Esophagus squamous epithelium (tissue), 5 donors: ENCODE data around the gene INTS15. TPM values are rescaled to one million over a fixed set of nuclear protein-coding genes. Genes with fewer than 3 reads are reported as not detected.

ENCODE experiments used
- DNase-seq: peaks from one replicate; lab custom pipeline; 2025; lab: John Stamatoyannopoulos, UW
- H3K27ac ChIP-seq, 4 donors: fragments of 200-600 bp; sonication (generic); one replicate each; pipeline ENCODE4 v1.5.1; 2016 to 2019; ENCODE audit warnings: mild to moderate bottlenecking in 1 of 4
- H3K27me3 ChIP-seq, 4 donors: fragments of 200-600 bp; sonication (generic); 1 replicate in 3 of 4; 2 replicates in 1 of 4; pipeline versions ENCODE4 v1.5.1 to v1.6.0; 2017 to 2021; ENCODE audit warnings: antibody characterized with exemption in 1 of 4
- H3K36me3 ChIP-seq, 3 donors: fragments of 200-600 bp; sonication (generic); one replicate each; pipeline ENCODE4 v1.5.1; 2016 to 2019
- H3K4me1 ChIP-seq, 3 donors: fragments of 200-600 bp; sonication (generic); one replicate each; pipeline ENCODE4 v1.5.1; 2017 to 2019
- H3K4me3 ChIP-seq, 4 donors: fragments of 200-600 bp; sonication (generic); 1 replicate in 3 of 4; 2 replicates in 1 of 4; pipeline ENCODE4 v1.5.1; 2016 to 2019; ENCODE audit warnings: mild to moderate bottlenecking in 2 of 4, moderate library complexity in 1 of 4
- H3K9me3 ChIP-seq, 3 donors: fragments of 200-600 bp; sonication (generic); one replicate each; pipeline ENCODE4 v1.5.1; 2016 to 2019
- CTCF ChIP-seq, 6 experiments: fragments of 450-650 bp in 4 of 6; fragments of 200-600 bp in 2 of 6; sonication (generic) in 2 of 6; IDR thresholded peaks; one replicate each; pipeline ENCODE4 v1.5.1; 2016 to 2019; ENCODE audit warnings: antibody characterized with exemption in 6 of 6, mild to moderate bottlenecking in 4 of 6, moderate library complexity in 4 of 6
- POLR2A ChIP-seq, 4 donors: fragments of 450-650 bp; IDR thresholded peaks; one replicate each; pipeline ENCODE4 v1.6.1; 2017; ENCODE audit warnings: antibody characterized with exemption in 4 of 4, mild to moderate bottlenecking in 4 of 4, moderate library complexity in 3 of 4
- WGBS, 2 donors: methylation state at CpG; one replicate each; pipeline ENCODE4 v1.1.5; 2018; 5-methylcytosine and 5-hydroxymethylcytosine counted together
- intact Hi-C: fragments of 100-400 bp; cut with DNase I; formaldehyde crosslinking; loops from one replicate; pipeline ENCODE4 v1.15.0; 2022
- total RNA-seq, 4 donors: library from RNA; depleted of rRNA; stranded (reverse); fragments of >200 nt; gene quantifications; one replicate each; pipeline ENCODE4 v1.1.0, GENCODE V29; 2016
- donor health status: DM: yes; HTN: yes; CAD: no.

The INTS15 gene
- total RNA-seq, 4 donors from 2014 or later = 9.2 to 21.9 (median 14.8) TPM

- 65 to 69% methylated on average over 8 to 10 of the region's 11 CpGs for WGBS, 2 donors
- peaks cover 30 to 66% (median 37%) of the 10 kb centered on the region in 3 donors for H3K36me3 ChIP-seq
- H3K4me3 ChIP-seq = no peak overlapping the region
- no peaks in the 10 kb centered on the region for H3K27me3 ChIP-seq
- intact Hi-C loops = no loop called here
- no peaks in the 10 kb centered on the region for H3K9me3 ChIP-seq
- no peak for DNase-seq
- TF ChIP-seq POLR2A (IDR thresholded peaks at IDR 0.05) (no peak), CTCF (IDR thresholded peaks at IDR 0.05) (no peak)
- H3K27ac ChIP-seq = no peak overlapping the region
- peaks cover 17 to 49% (median 32%) of the 10 kb centered on the region in 3 donors for H3K4me1 ChIP-seq
These were observed 50.5 kb downstream of the INTS15 start for GRCh38 chr7:6640246-6640721.

- no peak for DNase-seq
- no peaks in the 10 kb centered on the region for H3K27me3 ChIP-seq
- intact Hi-C loops = no loop called here
- H3K4me3 ChIP-seq = no peak overlapping the region
- H3K36me3 ChIP-seq = peaks cover 37 to 77% (median 40%) of the 10 kb centered on the region in 3 donors
- peaks cover 13 to 38% (median 25%) of the 10 kb centered on the region in 3 donors for H3K4me1 ChIP-seq
- no peak for TF ChIP-seq CTCF (IDR thresholded peaks at IDR 0.05)
- no peak for TF ChIP-seq POLR2A (IDR thresholded peaks at IDR 0.05)
- WGBS, 2 donors = 92 to 100% methylated on average over 1 to 5 of the region's 15 CpGs
- no peak overlapping the region for H3K27ac ChIP-seq
- no peaks in the 10 kb centered on the region for H3K9me3 ChIP-seq
These were observed 51.6 kb downstream of the INTS15 start for GRCh38 chr7:6641305-6642035.

- intact Hi-C loops = no loop called here
- no peak for DNase-seq
- no peak overlapping the region for H3K4me3 ChIP-seq
- WGBS, 2 donors = 92 to 95% methylated on average over 11 to 22 of the region's 24 CpGs
- H3K9me3 ChIP-seq = no peaks in the 10 kb centered on the region
- H3K4me1 ChIP-seq = peaks cover 9 to 34% (median 23%) of the 10 kb centered on the region in 3 donors
- no peaks in the 10 kb centered on the region for H3K27me3 ChIP-seq
- H3K36me3 ChIP-seq = peaks cover 39 to 86% (median 46%) of the 10 kb centered on the region in 3 donors
- H3K27ac ChIP-seq = no peak overlapping the region
- TF ChIP-seq CTCF (IDR thresholded peaks at IDR 0.05) (no peak), POLR2A (IDR thresholded peaks at IDR 0.05) (no peak)
These were observed 52.5 kb downstream of the INTS15 start for GRCh38 chr7:6642239-6642839.

GRCh38 chr7:6642861-6643640 is 53.2 kb downstream of the INTS15 start:
- 83 to 88% methylated on average over 7 to 14 of the region's 22 CpGs for WGBS, 2 donors
- no peak for DNase-seq
- no peak overlapping the region for H3K4me3 ChIP-seq
- H3K27ac ChIP-seq = no peak overlapping the region
- no peaks in the 10 kb centered on the region for H3K27me3 ChIP-seq
- H3K9me3 ChIP-seq = no peaks in the 10 kb centered on the region
- TF ChIP-seq CTCF (IDR thresholded peaks at IDR 0.05) (no peak), POLR2A (IDR thresholded peaks at IDR 0.05) (no peak)
- peaks cover 6 to 29% (median 17%) of the 10 kb centered on the region in 3 donors for H3K4me1 ChIP-seq
- intact Hi-C loops = no loop called here
- H3K36me3 ChIP-seq = peaks cover 43 to 93% (median 49%) of the 10 kb centered on the region in 3 donors
